Stimulated activated CD8-positive, alpha-beta memory T cell treated with anti-CD3 and anti-CD28 coated beads, Interleukin-7, amount 100 ng/mL, for 48 hours (primary cell): ENCODE measurements around the gene RHEBL1.

Experiments used
- DNase-seq, 2 donors: peaks; one replicate each; pipeline ENCODE4 v3.0.0-alpha.2; 2020; ENCODE audit warnings: low read depth in 1 of 2; ENCODE audit errors: extremely low read depth in 1 of 2

Gene RHEBL1

GRCh38 chr12:49022558-49023178 is 47.1 kb downstream of the RHEBL1 start:
- no peak for DNase-seq

- DNase-seq, result no peak
These were observed 48.4 kb downstream of the RHEBL1 start for GRCh38 chr12:49021292-49021915.

- DNase-seq, result no peak
These were observed 49.3 kb downstream of the RHEBL1 start for GRCh38 chr12:49020441-49020840.

GRCh38 chr12:49019443-49020324 is 50.1 kb downstream of the RHEBL1 start:
- no peak for DNase-seq

- DNase-seq, result no peak
These were observed 50.7 kb downstream of the RHEBL1 start for GRCh38 chr12:49019120-49019430.

GRCh38 chr12:49018261-49019119 is 51.3 kb downstream of the RHEBL1 start, which contains the start of gene PRKAG1:
TSS of gene PRKAG1 (minus strand) at chr12:49018776. CDS start at chr12:49018740, 36 bp downstream.
- DNase-seq, result peak; percentile 92

- DNase-seq, result peak; percentile 28 to 65
These were observed 51.9 kb downstream of the RHEBL1 start for GRCh38 chr12:49017891-49018260.

GRCh38 chr12:49015196-49015595 is 54.6 kb downstream of the RHEBL1 start:
- no peak for DNase-seq
